IMR-90 (cell line): Measurements from ENCODE around the gene HOXD9. TPM values are rescaled to one million over a fixed set of nuclear protein-coding genes. Genes with fewer than 3 reads are reported as not detected.

Source experiments
- ATAC-seq: fragments of 200-7000 bp; cut with Tn5 transposase; 2 replicates; pipeline ENCODE4 v1.9.1; 2020; ENCODE audit warnings: low read depth, mild to moderate bottlenecking, moderate library complexity
- BruUV-seq: library from RNA; stranded (reverse); fragments of 400-500 nt; replicated peaks from 2 replicates; lab custom pipeline; 2021; lab: Mats Ljungman, UMichigan
- CTCF ChIA-PET: fragments of 300-600 bp; formaldehyde crosslinking; extraction: SDS; loops from one replicate; lab custom pipeline; 2021; ENCODE audit warnings: antibody characterized with exemption; lab: Yijun Ruan, JAX
- POLR2A ChIA-PET: fragments of 300-600 bp; sonication (Branson Sonifier 250); formaldehyde crosslinking; loops from one replicate; lab custom pipeline; 2022; ENCODE audit warnings: antibody characterized with exemption; ENCODE audit not compliant: unreplicated experiment; lab: Charles Lee
- DNase-seq: peaks from one replicate; pipeline ENCODE4 v3.0.0; 2013
- H2AFZ ChIP-seq: replicated peaks from 2 replicates; pipeline ENCODE3; 2013; ENCODE audit warnings: low read length, mild to moderate bottlenecking; ENCODE audit not compliant: poor library complexity
- H2AK5ac ChIP-seq: 2 replicates; pipeline ENCODE4 v1.6.1; 2013; ENCODE audit warnings: low read depth, low read length, inconsistent platforms
- H2AK9ac ChIP-seq: replicated peaks from 2 replicates; pipeline ENCODE3; 2013; ENCODE audit warnings: mild to moderate bottlenecking, low read depth, low read length, moderate library complexity; ENCODE audit not compliant: poor library complexity
- H2BK120ac ChIP-seq: 2 replicates; pipeline ENCODE4 v1.6.1; 2013; ENCODE audit warnings: low read depth, low read length, inconsistent platforms
- H2BK15ac ChIP-seq: 3 replicates; pipeline ENCODE4 v1.6.1; 2013; ENCODE audit warnings: low read depth, low read length, inconsistent platforms
- H2BK20ac ChIP-seq: 2 replicates; pipeline ENCODE4 v1.6.1; 2013; ENCODE audit warnings: low read depth, mild to moderate bottlenecking, inconsistent platforms, low read length, moderate library complexity
- H2BK5ac ChIP-seq: 2 replicates; pipeline ENCODE4 v1.6.1; 2013; ENCODE audit warnings: mild to moderate bottlenecking, low read depth, low read length, inconsistent platforms; ENCODE audit not compliant: poor library complexity, severe bottlenecking
- H3K14ac ChIP-seq: replicated peaks from 2 replicates; pipeline ENCODE4 v1.6.1; 2013; ENCODE audit warnings: low read depth, low read length, inconsistent platforms
- H3K18ac ChIP-seq: 2 replicates; pipeline ENCODE4 v1.6.1; 2013; ENCODE audit warnings: low read depth, low read length, control low read depth
- H3K23ac ChIP-seq: 2 replicates; pipeline ENCODE4 v1.6.1; 2013; ENCODE audit warnings: low read depth, low read length, inconsistent platforms
- H3K27ac ChIP-seq: 2 replicates; pipeline ENCODE4 v1.5.1; 2013; ENCODE audit warnings: mild to moderate bottlenecking, control low read depth, low read length; ENCODE audit not compliant: insufficient read depth
- H3K27me3 ChIP-seq: 2 replicates; pipeline ENCODE4 v1.6.1; 2013; ENCODE audit warnings: low read length; ENCODE audit not compliant: control insufficient read depth, insufficient read depth
- H3K36me3 ChIP-seq: 2 replicates; pipeline ENCODE4 v1.6.1; 2013; ENCODE audit warnings: low read length, mixed read lengths; ENCODE audit not compliant: control insufficient read depth, insufficient read depth
- H3K4ac ChIP-seq: 2 replicates; pipeline ENCODE4 v1.6.1; 2013; ENCODE audit warnings: low read depth, low read length, inconsistent platforms
- H3K4me1 ChIP-seq: 2 replicates; pipeline ENCODE4 v1.6.1; 2013; ENCODE audit warnings: low read length, mixed read lengths; ENCODE audit not compliant: control insufficient read depth, insufficient read depth
- H3K4me2 ChIP-seq: 2 replicates; pipeline ENCODE4 v1.6.1; 2013; ENCODE audit warnings: low read depth, mild to moderate bottlenecking, control low read depth, low read length, moderate library complexity
- H3K4me3 ChIP-seq: 2 replicates; pipeline ENCODE4 v1.5.1; 2013; ENCODE audit warnings: low read depth, mild to moderate bottlenecking, control low read depth, low read length, moderate library complexity; ENCODE audit not compliant: insufficient read depth
- H3K56ac ChIP-seq: 2 replicates; pipeline ENCODE4 v1.6.1; 2013; ENCODE audit warnings: low read length, inconsistent platforms; ENCODE audit not compliant: insufficient read depth; ENCODE audit errors: extremely low read depth
- H3K79me1 ChIP-seq, 2 experiments: 2 replicates each; pipeline ENCODE4 v1.6.1; 2013; ENCODE audit warnings: low read length in 2 of 2, inconsistent platforms in 1 of 2, low read depth in 1 of 2
- H3K9ac ChIP-seq: 2 replicates; pipeline ENCODE4 v1.6.1; 2013; ENCODE audit warnings: low read depth, low read length, control low read depth
- H3K9me1 ChIP-seq: 2 replicates; pipeline ENCODE4 v1.6.1; 2013; ENCODE audit warnings: low read length, inconsistent platforms; ENCODE audit not compliant: insufficient read depth
- H3K9me3 ChIP-seq: 2 replicates; pipeline ENCODE4 v1.6.1; 2013; ENCODE audit warnings: low read length; ENCODE audit not compliant: control insufficient read depth, insufficient read depth
- H4K20me1 ChIP-seq: 2 replicates; pipeline ENCODE4 v1.6.1; 2013; ENCODE audit warnings: low read length, inconsistent platforms; ENCODE audit not compliant: insufficient read depth
- H4K5ac ChIP-seq: 2 replicates; pipeline ENCODE4 v1.6.1; 2013; ENCODE audit warnings: mild to moderate bottlenecking, low read depth, low read length, control low read depth
- H4K8ac ChIP-seq, 2 experiments: 2 replicates each; pipeline ENCODE4 v1.6.1; 2013; ENCODE audit warnings: low read depth in 2 of 2, low read length in 2 of 2, control low read depth in 1 of 2, inconsistent platforms in 1 of 2
- H4K91ac ChIP-seq: 2 replicates; pipeline ENCODE4 v1.6.1; 2013; ENCODE audit warnings: low read depth, low read length, inconsistent platforms; ENCODE audit not compliant: insufficient read depth
- CTCF ChIP-seq: conservative IDR thresholded peaks from 2 replicates; pipeline ENCODE4 v1.5.1; 2012; ENCODE audit warnings: mild to moderate bottlenecking, low read depth, low read length, improper control_type of control experiment
- WGBS, 2 experiments: methylation state at CpG; one replicate each; pipeline versions ENCODE4 v1.1.5 to v1.1.7; 2013; ENCODE audit warnings: missing lambda C conversion rate in 2 of 2; ENCODE audit not compliant: insufficient read length in 1 of 2; ENCODE audit errors: extremely low coverage in 2 of 2; 5-methylcytosine and 5-hydroxymethylcytosine counted together
- dilution Hi-C: fragments of 300-500 bp; cut with HindIII; formaldehyde crosslinking; loops from one replicate; pipeline ENCODE4 v1.14.3; 2018; ENCODE audit warnings: low sequenced_read_pairs; ENCODE audit not compliant: unreplicated experiment
- in situ Hi-C: fragments of 300-500 bp; cut with MboI; formaldehyde crosslinking; loops from 3 replicates; pipeline ENCODE4 v1.14.3; 2019; ENCODE audit warnings: low sequenced_read_pairs, inconsistent platforms, mixed read lengths
- intact Hi-C: fragments of 100-400 bp; cut with micrococcal nuclease; formaldehyde crosslinking; loops from 2 replicates; pipeline ENCODE4 v1.10.0; 2022
- polyA plus RNA-seq, 3 experiments: library from polyadenylated mRNA; depleted of rRNA; stranded (reverse); fragments of >200 nt; gene quantifications; 2 replicates each; pipeline ENCODE4 v1.2.3, GENCODE V29; 2012; ENCODE audit warnings: low replicate concordance in 1 of 3
- total RNA-seq: library from RNA; depleted of rRNA; stranded (reverse); fragments of >200 nt; gene quantifications from 2 replicates; pipeline ENCODE4 v1.2.3, GENCODE V29; 2012

HOXD9 gene
- total and polyA plus RNA-seq, 2 of the 4 experiments (the other 2 are of a cell fraction), result not detected

GRCh38 chr2:176103194-176103593 is 19.3 kb upstream of the HOXD9 start:
- no peak overlapping the region for H3K4me2 ChIP-seq
- H4K5ac ChIP-seq, result no peak overlapping the region
- no peak overlapping the region for H3K14ac ChIP-seq
- intact Hi-C loops, result no loop called here
- H3K4me1 ChIP-seq, result no peaks in the 10 kb centered on the region
- dilution Hi-C loops, result no loop called here
- ChIA-PET POLR2A (no interaction called here), CTCF (interaction anchor here (1.6 kb wide), 1 partner anchor 451 kb away, joined by 5 read pairs; no protein-coding TSS in a partner anchor)
- H3K9me3 ChIP-seq, result peaks cover 4% of the 10 kb centered on the region; the same call in 1 of the 2 replicates
- no peak overlapping the region for H4K91ac ChIP-seq
- no peak overlapping the region for H2AFZ ChIP-seq
- H2BK5ac ChIP-seq, result no peak overlapping the region
- H2BK120ac ChIP-seq, result no peak overlapping the region
- no peak overlapping the region for H3K56ac ChIP-seq
- BruUV-seq, result no TSS peak
- no peak for DNase-seq
- no peaks in the 10 kb centered on the region for H4K20me1 ChIP-seq
- no peak overlapping the region for H4K8ac ChIP-seq
- H3K27me3 ChIP-seq, result peaks cover 95% of the 10 kb centered on the region
- no CpG with 5 or more reads among the region's 7 CpGs for WGBS, 2 experiments
- H3K4me3 ChIP-seq, result no peak overlapping the region
- TF ChIP-seq CTCF, result no peak
- no peak overlapping the region for H3K23ac ChIP-seq
- H3K4ac ChIP-seq, result no peak overlapping the region
- H3K36me3 ChIP-seq, result no peaks in the 10 kb centered on the region
- no peak overlapping the region for H2AK9ac ChIP-seq
- no peak overlapping the region for H3K18ac ChIP-seq
- no peaks in the 10 kb centered on the region for H3K79me1 ChIP-seq
- in situ Hi-C loops, result no loop called here
- no peak overlapping the region for H3K9ac ChIP-seq
- no peaks in the 10 kb centered on the region for H3K9me1 ChIP-seq
- no peak overlapping the region for H3K27ac ChIP-seq
- ATAC-seq, result no peak
- no peak overlapping the region for H2BK15ac ChIP-seq
- H2AK5ac ChIP-seq, result no peak overlapping the region
- H2BK20ac ChIP-seq, result no peak overlapping the region
